Measurements from ENCODE around the gene ZCCHC8.
"Not testable (repeated sequence)": the region's sequence is repeated elsewhere in the genome, so short reads cannot be mapped to it uniquely, and the experiment has no call there.

The ZCCHC8 gene

DNA sequence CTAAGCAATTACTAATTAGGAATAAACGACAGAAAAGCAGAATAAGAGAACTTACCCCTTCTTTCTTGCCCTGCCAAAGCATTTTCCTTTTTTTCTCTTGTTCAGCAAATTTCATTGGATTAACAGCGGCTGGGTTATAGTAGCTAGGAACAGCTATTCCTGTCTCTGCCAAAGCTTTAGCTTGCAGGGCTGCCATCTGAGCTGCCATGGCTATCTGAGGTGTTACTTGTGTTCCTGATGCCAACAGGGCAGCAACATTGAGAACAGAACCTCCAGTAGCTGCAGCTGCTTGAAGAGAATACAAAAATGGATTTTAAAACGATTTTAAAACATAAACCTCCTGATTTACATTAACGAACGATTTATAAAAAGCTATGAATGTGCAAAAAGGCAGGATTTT, 7.4 kb upstream of the ZCCHC8 start:
- DNase-seq (ENCODE audit: low read depth): no peak

DNA sequence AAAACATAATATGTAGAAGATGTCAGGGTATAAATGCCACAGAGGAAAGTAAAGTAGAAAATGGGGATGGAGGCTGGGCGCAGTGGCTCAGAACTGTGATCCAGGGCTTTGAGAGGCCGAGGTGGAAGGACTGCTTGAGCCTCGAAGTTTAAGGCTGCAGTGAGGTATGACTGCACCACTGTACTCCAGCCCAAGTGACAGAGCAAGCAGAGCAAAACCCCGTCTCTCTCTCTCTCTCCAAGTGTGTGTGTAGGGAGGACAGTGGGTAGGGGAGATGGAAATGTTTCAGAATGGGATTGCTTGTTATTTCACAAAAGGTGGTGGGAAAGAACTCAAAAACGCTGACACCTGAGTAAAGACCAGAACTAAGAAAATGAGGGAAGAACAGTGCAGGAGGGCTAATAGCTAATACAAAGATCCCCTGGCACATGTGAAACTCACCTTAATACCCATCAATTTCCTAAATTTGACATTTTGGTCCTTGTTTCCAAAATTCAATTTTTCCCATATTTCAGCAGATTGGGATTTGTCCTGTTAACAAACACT, 5.7 kb upstream of the ZCCHC8 start:
- no peak for DNase-seq (ENCODE audit: low read depth)

DNA sequence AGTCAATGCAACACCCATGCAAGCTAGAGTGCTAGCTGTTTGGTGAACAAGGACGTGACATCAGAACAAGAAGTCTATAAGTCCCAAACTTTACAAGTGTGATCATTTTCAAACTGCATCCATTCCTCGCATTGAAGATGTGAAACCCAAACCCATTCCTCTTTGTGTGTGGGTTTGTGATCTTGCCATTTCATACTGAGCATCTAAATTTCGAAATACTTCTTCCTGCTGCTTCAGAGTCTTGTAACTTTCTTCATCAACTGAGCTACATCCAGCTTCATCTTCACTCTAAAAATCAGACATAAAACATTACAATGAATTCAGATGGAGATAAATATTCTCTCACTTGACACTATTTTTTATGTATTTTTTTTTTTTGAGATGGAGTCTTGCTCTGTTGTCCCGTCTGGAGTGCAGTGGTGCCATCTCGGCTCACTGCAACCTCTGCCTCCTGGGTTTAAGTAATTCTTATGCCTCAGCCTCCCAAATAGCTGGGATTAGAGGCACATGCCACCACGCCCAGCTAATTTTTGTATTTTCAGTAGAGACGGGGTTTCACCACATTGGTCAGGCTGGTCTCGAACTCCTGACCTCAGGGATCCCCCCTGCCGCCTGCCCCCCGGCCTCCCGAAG, 4.8 kb upstream of the ZCCHC8 start:
- no peak for DNase-seq (ENCODE audit: low read depth)

DNA sequence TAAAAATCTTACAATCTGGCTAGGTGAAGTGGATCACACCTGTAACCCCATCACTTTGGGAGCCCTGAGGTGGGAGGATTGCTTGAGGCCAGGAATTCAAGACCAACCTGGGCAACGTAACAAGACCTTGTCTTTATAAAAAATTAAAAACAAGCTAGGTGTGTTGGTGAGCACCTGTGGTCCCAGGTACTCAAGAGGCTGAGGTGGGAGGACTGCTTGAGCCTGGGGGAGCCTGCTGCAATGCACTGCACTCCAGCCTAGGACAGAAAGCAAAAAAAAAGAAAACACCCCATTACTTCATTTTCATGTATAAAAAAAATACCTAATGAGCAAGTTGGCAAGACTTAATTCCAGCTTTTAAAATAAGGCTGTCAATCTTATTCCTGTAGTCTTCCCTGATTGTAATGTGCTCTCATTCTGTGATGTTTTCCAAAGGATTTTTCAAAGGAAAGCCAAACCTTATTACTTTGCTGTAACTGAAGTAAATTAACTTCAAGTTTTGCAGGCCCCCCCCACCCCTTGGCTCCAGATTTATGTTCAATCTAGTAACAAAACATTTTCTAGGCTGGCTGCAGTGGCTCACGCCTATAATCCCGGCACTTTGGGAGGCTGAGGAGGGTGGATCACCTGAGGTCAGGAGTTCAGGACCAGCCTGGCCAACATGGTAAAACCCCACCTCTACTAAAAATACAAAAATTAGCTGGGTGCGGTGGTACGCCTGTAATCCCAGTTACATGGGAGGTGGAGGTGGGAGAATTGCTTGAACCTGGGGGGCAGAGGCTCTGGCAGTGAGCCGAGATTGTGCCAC, 3.3 kb upstream of the ZCCHC8 start:
- DNase-seq (ENCODE audit: low read depth): no peak

DNA sequence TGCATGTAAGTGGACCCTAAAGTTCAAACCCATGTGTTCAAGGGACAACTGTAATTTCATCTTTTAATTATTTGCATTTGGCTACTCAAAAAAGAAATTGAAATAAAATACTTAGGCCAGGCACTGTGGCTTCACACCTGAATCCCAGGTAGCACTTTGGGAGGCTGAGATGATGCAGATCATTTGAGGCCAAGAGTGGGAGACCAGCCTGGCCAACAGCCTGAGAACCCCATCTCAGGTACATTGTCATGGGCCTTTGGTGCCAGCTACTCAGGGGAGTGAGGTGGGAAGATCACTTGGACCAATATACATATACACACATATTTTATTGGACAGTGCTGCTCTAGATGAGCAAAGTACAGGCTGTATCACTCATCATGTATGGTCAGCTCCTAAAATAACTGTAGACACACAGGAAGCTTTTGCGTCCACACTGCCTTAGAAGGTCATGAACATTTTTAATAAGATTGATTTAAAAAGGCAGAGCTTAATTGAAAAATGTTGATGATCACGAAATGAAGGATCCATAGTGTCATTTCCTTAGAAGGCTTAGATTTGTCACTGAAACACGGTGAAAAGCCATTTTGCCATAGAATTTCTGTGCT, 2.5 kb upstream of the ZCCHC8 start:
- DNase-seq (ENCODE audit: low read depth): no peak

DNA sequence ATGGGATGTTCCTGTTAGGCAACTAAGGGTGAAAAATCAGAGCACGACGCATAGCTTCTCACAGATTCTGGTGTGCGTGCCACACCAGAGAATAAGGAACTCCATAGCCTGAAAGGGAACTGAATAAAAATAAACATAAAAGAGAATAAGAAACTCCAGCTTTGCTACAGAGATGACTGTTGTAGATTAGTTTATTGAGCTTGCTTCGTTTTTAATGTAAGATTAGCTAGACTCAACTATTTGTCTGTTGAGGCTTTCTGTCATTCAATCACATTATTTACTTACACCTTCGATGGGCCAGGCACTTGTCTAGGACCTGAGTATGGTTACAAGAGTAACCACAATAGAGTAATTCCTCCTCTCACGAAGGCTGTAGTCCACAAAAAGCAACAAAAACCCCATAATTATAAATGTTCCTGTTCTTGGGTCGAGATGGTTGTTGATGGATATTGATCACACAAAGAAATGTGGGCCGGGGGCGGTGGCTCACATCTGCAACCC, 807 bp upstream of the ZCCHC8 start:
- no peak for DNase-seq (ENCODE audit: low read depth)

DNA sequence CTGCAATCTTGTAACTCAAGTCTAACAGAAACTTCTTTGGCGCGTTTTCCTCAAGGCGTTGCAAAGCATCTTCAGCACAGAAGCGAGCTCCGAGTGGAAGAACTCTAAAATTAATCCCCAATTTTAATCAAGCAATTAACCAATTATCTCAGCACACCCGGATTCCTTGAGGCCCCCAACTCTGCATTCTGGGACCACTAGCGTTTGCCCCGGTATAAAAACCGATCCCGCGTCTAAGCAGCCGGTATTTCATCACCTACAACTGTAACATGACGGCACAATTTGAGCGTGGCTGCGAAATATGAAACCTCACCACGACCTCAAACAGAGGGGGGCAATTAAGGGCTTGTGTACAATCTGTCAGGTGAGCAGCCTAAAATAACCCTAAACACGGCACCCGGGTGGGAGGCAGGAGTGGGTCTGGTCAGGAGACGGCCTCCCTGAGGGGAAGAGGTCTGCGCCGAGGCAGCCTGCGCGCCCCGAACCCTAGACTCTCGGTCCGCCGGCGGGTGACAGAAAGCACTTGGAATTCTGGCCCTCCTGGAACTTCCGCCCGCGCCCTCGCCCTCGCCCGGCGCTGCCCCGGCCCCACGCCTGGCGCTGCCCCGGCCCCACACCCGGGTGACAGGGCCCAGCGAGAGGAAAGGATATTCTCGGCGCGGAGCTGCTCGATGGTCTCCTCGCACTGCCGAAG, 594 bp downstream of the ZCCHC8 start:
- peak; percentile 22 for DNase-seq (ENCODE audit: low read depth)

DNA sequence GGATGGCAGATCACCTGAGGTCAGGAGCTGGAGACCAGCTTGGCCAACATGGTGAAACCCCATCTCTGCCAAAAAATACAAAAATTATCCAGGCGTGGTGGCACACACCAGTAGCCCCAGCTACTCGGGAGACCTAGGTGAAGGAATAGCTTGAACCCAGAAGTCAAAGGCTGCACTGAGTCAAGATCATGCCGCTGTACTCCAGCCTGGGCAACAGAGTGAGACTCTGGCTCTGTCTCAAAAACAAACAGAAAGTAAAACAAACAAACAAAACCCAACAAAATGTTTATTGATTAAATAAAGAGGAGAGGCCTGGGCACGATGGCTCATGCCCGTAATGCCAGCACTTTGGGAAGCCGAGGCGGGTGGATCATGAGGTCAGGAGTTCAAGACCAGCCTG, 5.5 kb downstream of the ZCCHC8 start:
- no peak for DNase-seq (ENCODE audit: low read depth)

DNA sequence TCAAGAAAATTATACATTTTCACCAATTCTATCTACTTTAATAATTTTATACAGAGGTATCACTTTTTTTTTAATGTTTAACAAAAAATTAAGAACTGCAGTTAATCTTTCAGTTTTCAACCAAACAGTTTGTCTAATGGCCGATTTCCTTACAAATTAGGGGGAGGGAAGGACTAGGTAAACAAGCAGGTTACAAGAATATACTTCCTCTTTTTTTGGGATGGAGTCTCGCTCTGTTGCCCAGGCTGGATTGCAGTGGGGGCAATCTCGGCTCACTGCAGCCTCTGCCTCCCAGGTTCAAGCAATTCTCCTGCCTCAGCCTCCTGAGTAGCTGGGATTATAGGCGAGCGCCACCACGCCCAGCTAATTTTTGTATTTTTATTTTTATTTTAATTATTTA, 7.5 kb downstream of the ZCCHC8 start:
- DNase-seq (ENCODE audit: low read depth): not testable (repeated sequence)

DNA sequence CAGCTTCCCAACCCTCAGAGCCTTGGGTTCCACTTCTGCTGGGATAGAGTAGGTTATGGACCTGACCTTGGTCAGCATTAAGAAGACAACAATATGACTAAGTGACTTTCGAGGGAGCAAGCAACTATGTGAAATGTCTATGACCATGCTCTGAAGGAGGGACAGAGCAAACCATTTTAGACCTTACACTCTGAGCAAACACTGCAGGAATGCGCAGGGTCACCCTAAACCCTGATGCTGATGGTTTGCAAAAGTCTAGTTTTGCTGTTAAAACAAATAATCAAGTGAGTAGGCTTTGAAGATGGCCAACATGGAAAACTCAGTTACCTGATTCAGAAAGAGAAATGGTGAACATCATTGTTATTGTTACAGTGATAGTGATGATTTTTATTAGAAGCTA, 8.7 kb downstream of the ZCCHC8 start:
- no peak for DNase-seq (ENCODE audit: low read depth)

DNA sequence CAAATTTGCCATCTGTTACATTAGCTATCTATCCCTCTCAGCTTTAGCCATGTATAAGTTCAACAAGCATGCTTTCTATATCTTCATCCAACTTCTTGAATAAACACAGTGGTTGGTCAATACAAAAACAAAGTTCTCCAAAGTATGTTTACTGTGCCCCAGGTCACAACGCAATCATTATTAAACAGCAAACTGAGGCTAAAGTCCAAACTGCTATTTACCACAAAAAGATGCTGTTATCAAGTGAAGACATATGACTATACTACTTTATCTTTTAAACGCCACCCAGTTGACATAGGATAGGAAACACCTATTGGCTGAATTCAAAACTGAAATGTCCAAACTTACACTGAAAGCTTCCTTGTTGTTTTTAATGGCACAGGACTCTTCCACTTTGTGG, 11.7 kb downstream of the ZCCHC8 start:
- no peak for DNase-seq (ENCODE audit: low read depth)

DNA sequence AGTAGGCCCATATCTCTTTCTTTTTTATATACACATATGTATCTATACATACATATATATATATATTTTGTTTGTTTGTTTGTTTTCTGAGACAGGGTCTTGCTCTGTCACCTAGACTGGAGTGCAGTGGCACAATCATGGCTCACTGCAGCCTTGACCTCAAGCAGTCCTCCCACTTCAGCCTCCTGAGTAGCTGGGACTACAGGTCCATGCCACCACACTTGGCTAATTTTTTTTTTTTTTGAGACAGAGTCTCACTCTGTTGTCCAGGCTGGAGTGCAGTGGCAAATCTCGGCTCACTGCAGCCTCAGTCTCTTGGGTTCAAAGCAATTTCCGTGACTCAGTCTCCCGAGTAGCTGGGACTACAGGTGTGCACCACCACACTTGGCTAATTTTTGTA, 12.9 kb downstream of the ZCCHC8 start:
- not testable (repeated sequence) for DNase-seq (ENCODE audit: low read depth)

DNA sequence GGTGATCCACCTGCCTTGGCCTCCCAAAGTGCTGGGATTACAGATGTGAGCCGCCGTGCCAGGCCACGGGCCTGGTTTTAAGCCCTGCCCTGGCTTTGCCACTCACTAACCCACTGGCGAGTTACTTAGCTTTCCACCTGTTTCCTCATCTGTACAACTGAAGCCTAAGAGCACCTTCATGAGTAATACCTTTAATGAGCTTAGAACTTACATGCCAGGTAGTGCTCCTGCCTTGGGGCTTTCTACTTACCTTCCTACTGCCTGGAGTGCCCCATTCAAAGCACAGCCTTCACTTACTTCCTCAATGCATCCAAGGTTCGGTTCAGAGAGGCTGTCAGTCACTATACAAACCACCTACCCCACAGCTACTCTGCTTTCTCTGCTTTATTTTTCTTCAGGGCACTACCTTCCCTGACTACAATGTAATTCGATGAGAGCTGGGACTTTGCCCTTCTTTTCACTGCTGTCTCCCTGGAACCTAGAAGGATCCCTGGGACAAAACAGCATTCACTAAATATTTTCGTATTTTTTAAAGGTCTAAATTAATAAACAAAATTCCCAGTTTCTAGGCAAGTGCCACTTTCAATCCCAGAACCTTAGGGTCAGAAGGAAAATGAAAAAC, 13.8 kb downstream of the ZCCHC8 start:
- no peak for DNase-seq (ENCODE audit: low read depth)

DNA sequence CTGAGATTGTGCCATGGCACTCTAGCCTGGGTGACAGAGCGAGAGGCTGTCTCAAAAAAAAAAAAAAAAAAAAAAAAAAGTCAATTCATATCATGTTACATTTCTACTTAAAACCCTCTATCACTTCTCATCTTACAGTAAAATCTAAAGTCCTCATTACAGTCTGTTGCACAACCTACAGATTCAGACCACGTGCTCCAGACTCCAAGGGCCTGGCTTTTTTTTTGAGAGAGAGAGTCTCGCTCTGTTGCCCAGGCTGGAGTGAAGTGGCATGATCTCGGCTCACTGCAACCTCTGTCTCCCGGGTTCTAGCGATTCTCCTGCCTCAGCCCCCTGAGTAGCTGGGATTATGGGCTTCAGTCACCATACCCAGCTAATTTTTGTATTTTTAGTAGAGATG, 14.4 kb downstream of the ZCCHC8 start:
- not testable (repeated sequence) for DNase-seq (ENCODE audit: low read depth)

DNA sequence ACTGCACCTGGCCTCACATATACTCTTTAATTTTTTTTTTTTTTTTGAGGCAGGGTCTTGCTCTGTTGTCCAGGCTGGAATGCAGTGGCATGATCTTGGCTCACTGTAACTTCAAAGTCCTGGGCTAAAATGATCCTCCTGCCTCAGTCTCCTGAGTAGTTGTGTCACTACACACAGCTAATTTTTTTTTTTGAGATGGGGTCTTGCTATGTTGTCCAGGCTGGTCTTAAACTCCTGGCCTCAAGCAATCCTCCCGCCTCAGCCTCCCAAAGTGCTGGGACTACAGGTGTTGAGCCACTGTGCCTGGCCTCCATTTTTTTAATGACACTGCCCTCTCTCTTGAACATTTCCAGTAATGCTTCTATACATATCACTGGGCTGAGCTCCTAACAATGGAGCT, 16.3 kb downstream of the ZCCHC8 start:
- DNase-seq (ENCODE audit: low read depth): not testable (repeated sequence)

DNA sequence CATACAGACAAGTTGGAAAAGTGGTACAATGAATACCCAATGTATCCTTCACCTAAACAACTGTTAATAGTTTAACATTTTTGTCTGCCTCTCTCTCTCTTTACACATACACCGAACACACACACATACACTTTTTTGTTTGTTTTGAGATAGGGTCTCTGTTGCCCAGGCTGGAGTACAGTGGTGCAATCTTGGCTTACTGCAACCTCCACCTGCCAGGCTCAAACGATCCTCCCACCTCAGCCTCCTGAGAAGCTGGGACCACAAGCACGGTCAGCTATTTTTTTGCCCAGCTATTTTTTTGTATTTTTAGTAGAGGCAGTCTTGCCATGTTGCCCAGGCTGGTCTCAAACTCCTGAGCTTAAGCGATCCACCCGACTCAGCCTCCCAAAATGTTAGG, 16.8 kb downstream of the ZCCHC8 start:
- no peak for DNase-seq (ENCODE audit: low read depth)

DNA sequence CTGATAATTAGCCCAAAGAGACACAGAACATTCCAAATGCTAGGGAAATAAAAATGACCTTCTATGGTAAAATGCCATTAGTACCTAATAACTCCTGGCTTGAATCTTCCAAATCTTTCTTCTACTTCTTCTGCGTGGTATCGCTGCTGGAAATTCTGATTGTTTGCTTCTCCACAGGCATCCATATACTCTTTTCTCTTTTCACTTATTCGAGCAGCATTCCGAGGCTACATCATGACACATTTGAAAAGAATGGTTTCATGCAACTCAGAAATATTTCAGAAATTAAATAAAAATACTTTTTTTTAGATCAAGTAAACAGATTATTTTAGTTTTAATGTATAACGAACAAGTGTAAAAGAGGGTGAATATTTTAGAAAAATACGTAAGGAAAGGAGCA, 18.9 kb downstream of the ZCCHC8 start:
- DNase-seq (ENCODE audit: low read depth): no peak

DNA sequence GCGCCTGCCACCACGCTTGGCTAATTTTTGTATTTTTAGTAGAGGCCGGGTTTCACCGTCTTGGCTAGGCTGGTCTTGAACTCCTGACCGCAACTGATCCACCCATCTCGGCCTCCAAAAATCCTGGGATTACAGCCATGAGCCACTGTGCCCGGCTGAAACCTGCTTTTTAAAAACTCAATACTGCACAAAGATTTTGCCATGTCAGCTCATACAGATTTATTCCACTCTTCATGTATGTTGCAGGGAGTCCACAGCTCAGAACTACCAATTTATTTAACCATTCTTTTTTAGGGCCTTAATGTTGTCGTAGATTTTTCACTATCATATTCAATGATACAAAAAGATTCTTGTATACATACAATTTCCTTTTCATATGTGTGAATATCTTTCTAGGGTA, 20.0 kb downstream of the ZCCHC8 start:
- DNase-seq (ENCODE audit: low read depth): no peak

DNA sequence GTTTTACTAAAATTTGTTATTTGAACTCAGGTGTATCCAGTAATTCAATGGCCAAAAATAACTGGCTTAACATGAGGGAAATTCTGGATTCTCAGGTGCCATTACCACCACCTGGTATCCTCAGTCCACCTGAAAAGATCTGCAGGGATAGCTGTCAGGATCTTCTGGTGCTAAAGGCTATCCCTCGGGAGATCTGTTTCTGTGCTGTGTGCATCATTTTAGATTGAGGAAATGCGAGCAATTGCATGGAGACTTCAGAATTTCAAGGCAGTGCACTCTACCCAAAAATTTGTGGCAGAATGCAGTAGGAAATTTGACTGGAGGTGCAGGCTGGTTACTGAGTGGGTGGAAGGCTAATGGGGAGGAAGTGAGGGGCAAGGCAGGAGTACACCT, 26.4 kb downstream of the ZCCHC8 start:
- no peak for DNase-seq (ENCODE audit: low read depth)

DNA sequence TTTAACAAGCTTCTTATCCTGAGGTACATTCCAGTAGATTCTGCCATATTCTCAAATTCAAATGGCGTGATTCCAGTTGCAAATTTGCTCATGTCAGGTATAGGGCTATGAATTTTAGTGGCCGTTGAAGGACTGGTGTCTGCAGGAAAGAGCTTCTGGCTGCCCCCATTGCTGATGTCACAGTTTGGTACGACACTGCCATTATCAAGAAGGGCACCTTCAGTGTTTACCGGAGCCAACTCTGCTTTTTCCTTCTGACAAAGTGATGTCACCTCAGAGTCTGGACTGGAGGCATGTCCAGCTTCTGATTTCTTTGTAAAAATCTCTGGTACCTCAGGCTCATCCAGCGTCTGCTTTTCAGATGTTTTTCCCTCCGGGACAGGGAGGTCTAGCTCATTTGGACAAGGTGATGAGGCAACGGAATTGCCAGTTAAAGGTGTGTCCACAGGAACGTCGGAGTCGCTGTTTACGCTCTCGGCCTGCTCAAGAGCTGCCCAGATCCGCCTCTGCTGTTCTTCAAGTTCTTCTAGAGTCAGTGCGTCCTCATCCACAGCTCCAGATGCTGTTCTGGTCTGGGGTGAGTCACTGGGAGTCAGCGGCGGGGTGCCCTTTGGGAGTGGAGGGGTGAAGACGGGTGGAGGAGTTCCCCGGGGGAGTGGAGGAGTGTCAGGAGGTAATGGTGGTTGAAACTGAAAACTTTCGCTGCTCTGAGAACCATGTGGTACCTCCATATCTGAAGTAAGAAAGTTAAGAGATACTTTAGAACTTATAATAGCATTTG, 27.0 kb downstream of the ZCCHC8 start:
- DNase-seq (ENCODE audit: low read depth): no peak
